ENCODE measurements around the gene NOLC1. TPM values are rescaled to one million over a fixed set of nuclear protein-coding genes. Genes with fewer than 3 reads are reported as not detected.

The NOLC1 gene
- 95.1 and 106 TPM in 2 replicates for total RNA-seq

GRCh38 chr10:102151774-102152544 lies at the start of gene NOLC1:
NOLC1 (plus strand) TSS chr10:102152389; CDS start chr10:102152411, 22 bp downstream.
- ATAC-seq (ENCODE audit: low read depth) (peak; percentile 96), DNase-seq (peak; percentile 99)
- intact Hi-C loops (cut with micrococcal nuclease) = loop anchor here (1.0 to 10.0 kb wide), 9 partner anchors 20 to 490 kb away; partner anchors contain the start of genes ARMH3, CUEDC2, GBF1 and LDB1
- ChIA-PET POLR2A (interaction anchor here (0.6 to 2.3 kb wide), 16 partner anchors 9 to 592 kb away, joined by 3 to 11 read pairs (median 4); partner anchors contain the start of genes CUEDC2, OGA, PPRC1 and SUFU), CTCF (interaction anchor here (0.6 to 1.4 kb wide), 3 partner anchors 20 to 371 kb away, joined by 3 to 4 read pairs (median 3); no protein-coding TSS in a partner anchor)
- Mint-ChIP-seq H3K9me3 (no peaks in the 10 kb centered on the region), H3K27me3 (no peaks in the 10 kb centered on the region), H3K4me1 (peaks cover 35% of the 10 kb centered on the region), H3K36me3 (ENCODE audit: low read depth) (peaks cover 83% of the 10 kb centered on the region), H3K4me3 (peak within 1 kb of the TSS; percentile 97), H3K27ac (peak within 1 kb of the TSS; percentile 93)
- TF ChIP-seq CTCF (IDR thresholded peaks at IDR 0.05) = no peak

GRCh38 chr10:102102421-102102820 lies 49.8 kb upstream of the NOLC1 start:
- peaks cover 3% of the 10 kb centered on the region for H3K4me1 Mint-ChIP-seq
- H3K4me3 Mint-ChIP-seq = no peak overlapping the region
- H3K27me3 Mint-ChIP-seq = no peaks in the 10 kb centered on the region
- POLR2A ChIA-PET = no interaction called here
- intact Hi-C loops (cut with micrococcal nuclease) = no loop called here
- peaks cover 9% of the 10 kb centered on the region for H3K36me3 Mint-ChIP-seq (ENCODE audit: low read depth)
- no peak for TF ChIP-seq CTCF (IDR thresholded peaks at IDR 0.05)
- DNase-seq = no peak
- H3K27ac Mint-ChIP-seq = no peak overlapping the region
- CTCF ChIA-PET = interaction anchor here (2.0 kb wide), 1 partner anchor 262 kb away, joined by 6 read pairs; no protein-coding TSS in a partner anchor
- H3K9me3 Mint-ChIP-seq = no peaks in the 10 kb centered on the region
- no peak for ATAC-seq (ENCODE audit: low read depth)

DNA sequence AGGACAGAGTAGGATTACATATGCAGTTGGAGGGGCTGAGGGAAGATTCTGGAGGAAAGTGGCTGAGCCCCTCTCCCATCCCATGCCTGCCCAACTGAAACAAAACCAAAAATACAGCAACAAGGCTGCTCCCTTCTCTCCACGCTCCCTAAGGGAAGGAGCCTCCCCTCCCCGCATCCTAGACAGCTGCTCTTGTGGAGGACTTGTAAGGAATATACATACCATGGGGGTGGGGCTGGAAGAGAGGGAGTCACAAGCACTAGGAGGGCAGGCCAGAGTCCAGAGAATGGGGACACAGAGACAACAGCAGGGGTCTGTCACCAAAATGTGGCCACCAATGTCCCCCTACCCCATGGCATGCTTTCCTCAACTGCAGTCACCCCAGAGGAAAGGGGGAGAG lies 45.2 kb upstream of the NOLC1 start:
- Mint-ChIP-seq H3K27me3 (no peaks in the 10 kb centered on the region), H3K4me1 (peaks cover 3% of the 10 kb centered on the region), H3K9me3 (no peaks in the 10 kb centered on the region), H3K27ac (no peak overlapping the region), H3K36me3 (ENCODE audit: low read depth) (peaks cover 48% of the 10 kb centered on the region), H3K4me3 (no peak overlapping the region)
- ChIA-PET CTCF (no interaction called here), POLR2A (no interaction called here)
- intact Hi-C loops (cut with micrococcal nuclease) = no loop called here
- no peak for TF ChIP-seq CTCF (IDR thresholded peaks at IDR 0.05)
- no peak for ATAC-seq (ENCODE audit: low read depth)
- no peak for DNase-seq

- Mint-ChIP-seq H3K4me1 (peaks cover 16% of the 10 kb centered on the region), H3K4me3 (no peak overlapping the region), H3K27ac (no peak overlapping the region), H3K27me3 (no peaks in the 10 kb centered on the region), H3K36me3 (ENCODE audit: low read depth) (peaks cover 48% of the 10 kb centered on the region), H3K9me3 (no peaks in the 10 kb centered on the region)
- intact Hi-C loops (cut with micrococcal nuclease) = no loop called here
- TF ChIP-seq CTCF (IDR thresholded peaks at IDR 0.05) = no peak
- DNase-seq = no peak
- no peak for ATAC-seq (ENCODE audit: low read depth)
- ChIA-PET CTCF (no interaction called here), POLR2A (no interaction called here)
Observed at GRCh38 chr10:102109166-102110116, 42.7 kb upstream of the NOLC1 start.

All from activated B cell treated with CpG ODN at 0.5 μM for 24 hours (primary cell).